ENCODE results near the gene PHACTR2. TPM values are rescaled to one million over a fixed set of nuclear protein-coding genes. Genes with fewer than 3 reads are reported as not detected.

Gene PHACTR2
- total and polyA plus RNA-seq, 10 of the 15 experiments (the other 5 are each of a cell fraction or from before 2014, with no cell fraction given), result 1.4 to 19.1 (median 5.3) TPM

GRCh38 chr6:143694013-143694412, 16.2 kb downstream of the PHACTR2 start:
- DNase-seq (ENCODE audit: low read depth, low spot score), result no peak
- intact Hi-C loops (cut with micrococcal nuclease; ENCODE audit: unreplicated experiment) (no loop called here), in situ Hi-C loops (cut with MboI) (no loop called here)
- Histone ChIP-seq H3K4me3 (no peak overlapping the region), H3K36me3 (ENCODE audit: control insufficient read depth in 2 of 2, insufficient read depth in 2 of 2, low read length in 1 of 2) (no peaks in the 10 kb centered on the region), H3K4me2 (ENCODE audit: control insufficient read depth, insufficient read depth) (no peak overlapping the region), H3K79me2 (ENCODE audit: control insufficient read depth, insufficient read depth, low read length) (no peaks in the 10 kb centered on the region), H3K27me3 (replicated peaks in 1 of 2; ENCODE audit: control insufficient read depth in 2 of 2, insufficient read depth in 2 of 2, low read length in 1 of 2) (no peaks in the 10 kb centered on the region), H3K4me1 (ENCODE audit: control insufficient read depth, insufficient read depth, low read length) (peaks cover 6% of the 10 kb centered on the region; the same call in 1 of the 2 replicates), H4K20me1 (ENCODE audit: control insufficient read depth, insufficient read depth) (no peaks in the 10 kb centered on the region), H2AFZ (ENCODE audit: control insufficient read depth, low read depth, low read length) (no peak overlapping the region), H3K27ac (ENCODE audit: control insufficient read depth, insufficient read depth) (no peak overlapping the region), H3K9ac (ENCODE audit: control insufficient read depth, insufficient read depth, low read length) (no peak overlapping the region), H3K9me3 (replicated peaks; ENCODE audit: control insufficient read depth, insufficient read depth, low read length) (no peaks in the 10 kb centered on the region)
- no peak for ATAC-seq
- BruUV-seq (replicated peaks), result no TSS peak
- ChIA-PET CTCF (no interaction called here), POLR2A (no interaction called here), RAD21 (ENCODE audit: unreplicated experiment) (no interaction called here), SMC1A (ENCODE audit: uncharacterized antibody, unreplicated experiment) (no interaction called here)
- 69% methylated on average over 2 of the region's 2 CpGs for WGBS (ENCODE audit: insufficient coverage, insufficient replicate concordance, low lambda C conversion rate, missing lambda C conversion rate)
- no peak for FAIRE-seq
- TF ChIP-seq ELK1 (IDR thresholded peaks at IDR 0.05; ENCODE audit: low read depth, low read length), result no peak
- TF ChIP-seq NRF1 (conservative IDR thresholded peaks at IDR 0.05; ENCODE audit: low read depth, low read length), result no peak
- TF ChIP-seq RELA (IDR thresholded peaks at IDR 0.05; ENCODE audit: borderline replicate concordance, partially characterized antibody), result no peak
- TF ChIP-seq CREB1 (IDR thresholded peaks at IDR 0.05; ENCODE audit: low read depth), result no peak
- no peak for TF ChIP-seq DPF2 (IDR thresholded peaks at IDR 0.05)
- no peak for TF ChIP-seq PBX3 (IDR thresholded peaks at IDR 0.05; ENCODE audit: insufficient replicate concordance, low read depth, low read length)
- TF ChIP-seq CHD4 (IDR thresholded peaks at IDR 0.05), result no peak
